Measurements from ENCODE around the gene ATF3.

The ATF3 gene

DNA sequence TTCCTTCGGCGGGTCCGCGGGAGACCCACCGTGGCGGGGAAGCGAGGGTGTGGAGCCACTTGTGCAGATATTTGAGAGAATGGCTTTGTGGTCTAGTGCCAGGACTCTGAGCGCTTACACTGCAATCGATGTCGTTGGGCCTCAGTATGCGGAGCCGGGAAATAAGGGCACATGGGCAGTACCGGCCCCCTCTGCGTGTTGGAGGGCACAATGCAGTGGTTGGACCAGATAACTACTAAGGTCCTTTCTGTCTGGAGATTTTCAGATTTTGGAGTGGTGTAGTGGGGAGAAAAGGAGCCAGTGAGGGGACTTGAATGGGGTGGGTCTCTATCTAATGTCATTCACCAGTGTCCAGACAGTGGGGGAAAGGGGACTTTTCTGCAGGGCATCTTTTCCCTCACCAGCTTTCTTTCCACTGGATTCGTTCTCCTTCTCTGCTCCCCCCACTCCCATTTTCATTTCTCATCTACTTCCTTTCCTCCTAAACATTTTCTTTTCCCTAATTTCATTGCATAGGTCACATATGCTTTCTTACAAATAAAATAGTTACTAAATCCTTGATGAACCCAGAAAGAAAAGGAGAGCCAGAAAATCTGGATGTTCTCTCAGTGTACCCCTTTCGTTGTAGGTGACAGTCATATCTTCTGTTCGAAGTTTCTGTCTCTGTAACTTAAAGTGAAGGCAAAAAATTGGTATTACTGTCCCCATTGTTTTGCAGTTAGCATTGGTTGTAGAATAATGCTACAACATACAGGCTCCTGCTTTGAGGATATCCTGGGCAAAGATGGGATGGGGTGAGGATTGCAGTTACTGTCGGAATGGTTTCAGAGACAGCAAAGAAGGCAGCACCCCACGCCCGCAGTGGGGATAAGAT lies 1.4 kb downstream of the ATF3 start:
- no peak for DNase-seq

DNA sequence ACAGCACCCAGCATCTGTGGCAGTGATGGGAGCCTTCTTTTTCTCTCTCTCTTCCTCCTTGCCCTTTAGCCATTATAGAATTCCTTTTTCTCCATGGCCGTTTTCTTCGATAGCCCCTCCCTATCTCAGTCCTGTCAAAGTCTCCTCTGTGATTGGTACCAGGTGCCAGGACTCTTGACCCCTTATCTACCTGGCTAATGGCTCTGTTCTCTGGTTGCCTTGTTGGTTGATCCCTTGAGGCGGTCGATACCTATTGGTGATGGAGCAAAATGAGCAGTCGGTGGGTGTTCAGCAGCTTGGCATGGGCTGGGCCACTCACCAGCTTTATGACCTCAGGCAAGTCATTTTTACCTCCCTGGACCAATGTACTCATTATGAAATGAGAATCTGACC lies 2.0 kb downstream of the ATF3 start:
- no peak for DNase-seq

DNA sequence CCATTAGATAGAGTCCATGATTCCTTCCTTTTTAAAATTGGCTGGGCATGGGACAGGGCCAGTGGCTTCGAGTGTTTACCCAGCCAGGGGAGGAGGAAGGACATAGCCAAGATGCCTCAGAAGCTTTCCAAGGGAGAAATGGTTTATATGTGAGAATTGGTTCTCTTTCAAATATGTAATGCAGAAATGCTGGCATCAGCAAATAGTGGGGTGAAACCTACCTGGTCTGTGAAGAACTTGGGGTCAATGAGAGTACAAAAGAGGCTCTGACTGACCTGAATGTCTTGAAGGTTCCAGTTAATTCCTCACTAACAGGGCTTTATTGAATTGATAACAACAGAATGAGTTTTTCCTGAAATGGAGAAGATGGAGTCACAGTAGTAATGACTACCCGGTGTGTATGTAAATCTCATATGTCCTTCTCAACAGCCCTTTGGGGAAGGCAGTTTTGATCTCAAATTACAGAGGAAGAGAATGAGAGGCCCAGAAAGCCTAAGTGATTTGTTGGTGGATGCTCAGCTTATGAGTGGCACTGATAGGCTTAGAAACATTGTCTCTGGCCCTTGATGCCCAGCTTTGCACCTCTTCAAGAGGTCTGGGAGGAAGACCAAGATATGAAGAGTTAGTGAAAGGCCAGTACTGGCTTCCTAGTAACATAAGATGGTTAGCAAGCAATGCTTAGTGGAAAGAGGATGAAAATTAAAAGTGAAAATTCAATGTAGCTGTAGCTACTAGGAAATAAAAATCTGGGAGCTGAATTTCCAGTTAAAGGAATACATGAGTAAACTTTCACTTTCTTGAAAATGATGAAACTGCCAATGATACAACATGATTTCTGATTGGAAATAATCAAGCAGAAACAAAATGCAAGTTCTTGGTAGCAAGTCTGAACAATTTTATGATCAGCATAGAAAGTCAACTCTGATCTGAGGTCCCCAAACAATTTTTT lies 2.7 kb downstream of the ATF3 start:
- DNase-seq = no peak

DNA sequence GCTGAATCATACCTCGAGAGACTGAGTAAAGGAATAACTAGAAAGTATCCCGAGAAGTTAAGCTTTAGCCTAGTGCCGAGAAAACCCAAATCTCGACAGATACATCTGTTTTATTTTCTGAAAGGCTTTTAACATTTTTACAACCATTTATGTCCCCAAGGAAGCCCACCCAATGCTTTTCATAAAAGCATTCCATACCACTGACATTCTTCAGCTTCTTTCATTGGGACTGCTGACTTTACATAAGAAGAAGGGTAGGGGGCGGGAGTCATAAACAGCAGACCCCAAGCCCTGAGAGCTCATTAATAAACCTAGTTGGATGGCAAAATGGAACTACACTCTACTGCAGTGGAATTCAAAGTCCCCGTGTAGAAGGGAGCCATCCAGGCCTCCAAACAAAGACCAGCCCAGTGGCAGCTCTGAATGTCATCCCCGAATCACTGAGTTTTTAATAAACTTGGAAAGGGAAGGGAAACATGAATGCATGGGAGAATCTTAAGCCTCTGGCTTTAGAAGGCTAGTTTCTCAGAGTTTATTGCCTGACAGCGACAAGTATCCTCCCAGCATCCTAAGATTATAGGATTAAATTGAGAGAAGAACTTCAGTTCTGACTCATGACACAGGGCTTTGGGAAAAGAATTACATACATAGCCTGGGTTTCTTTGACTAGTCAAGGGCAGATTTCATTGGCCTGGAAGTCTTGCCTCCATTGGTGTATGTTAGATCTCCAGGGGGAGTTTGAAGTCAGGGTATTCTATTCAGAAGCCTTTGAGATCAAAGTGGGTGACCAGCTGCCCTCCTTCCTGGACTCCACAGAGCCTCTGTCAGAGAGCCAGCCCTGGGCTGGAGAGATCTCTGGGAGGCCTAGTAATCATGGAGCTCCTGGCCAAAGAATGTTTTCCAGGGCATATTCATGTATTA lies 3.7 kb downstream of the ATF3 start:
- no peak for DNase-seq

DNA sequence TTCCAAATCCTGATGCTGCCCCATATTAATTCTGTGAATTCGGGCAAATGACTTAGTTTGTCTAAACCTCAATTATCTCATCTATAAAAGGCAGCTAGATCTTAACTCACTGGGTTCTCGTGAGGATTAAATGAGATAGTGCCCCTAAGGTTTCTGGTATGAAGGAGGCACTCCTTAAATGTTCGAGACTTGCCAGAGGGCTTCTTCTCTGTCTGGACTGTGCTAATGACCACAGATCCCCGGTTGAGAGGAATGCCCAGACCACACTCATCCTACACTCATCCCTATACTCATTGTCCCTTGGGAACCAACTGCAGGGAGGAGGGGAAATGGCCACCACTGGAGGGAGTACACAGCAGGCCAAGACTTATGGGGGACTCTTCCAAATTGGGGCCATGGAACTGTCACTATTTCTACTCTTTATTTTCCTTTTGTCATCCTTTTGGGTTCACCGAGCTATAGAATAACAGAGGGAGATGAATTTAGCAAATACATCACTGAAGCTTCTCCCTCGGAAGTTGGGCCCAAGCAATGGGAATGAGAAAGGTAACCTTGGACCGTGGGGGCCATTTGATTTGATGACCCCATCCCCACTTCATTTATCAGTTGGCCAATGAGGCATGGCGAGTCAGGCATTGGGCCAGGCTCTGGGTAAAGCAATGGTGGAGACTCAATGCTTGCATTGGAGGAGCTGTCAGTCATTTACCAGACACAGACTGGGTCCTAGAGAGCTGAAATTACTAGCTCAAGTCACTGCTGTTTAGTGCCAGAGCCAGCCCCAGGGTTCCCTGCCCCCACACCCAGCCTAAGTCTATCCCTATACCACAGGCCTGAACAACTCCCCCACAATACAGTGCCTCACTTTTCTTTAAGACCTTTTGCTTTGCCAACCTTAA lies 5.1 kb downstream of the ATF3 start:
- no peak for DNase-seq

DNA sequence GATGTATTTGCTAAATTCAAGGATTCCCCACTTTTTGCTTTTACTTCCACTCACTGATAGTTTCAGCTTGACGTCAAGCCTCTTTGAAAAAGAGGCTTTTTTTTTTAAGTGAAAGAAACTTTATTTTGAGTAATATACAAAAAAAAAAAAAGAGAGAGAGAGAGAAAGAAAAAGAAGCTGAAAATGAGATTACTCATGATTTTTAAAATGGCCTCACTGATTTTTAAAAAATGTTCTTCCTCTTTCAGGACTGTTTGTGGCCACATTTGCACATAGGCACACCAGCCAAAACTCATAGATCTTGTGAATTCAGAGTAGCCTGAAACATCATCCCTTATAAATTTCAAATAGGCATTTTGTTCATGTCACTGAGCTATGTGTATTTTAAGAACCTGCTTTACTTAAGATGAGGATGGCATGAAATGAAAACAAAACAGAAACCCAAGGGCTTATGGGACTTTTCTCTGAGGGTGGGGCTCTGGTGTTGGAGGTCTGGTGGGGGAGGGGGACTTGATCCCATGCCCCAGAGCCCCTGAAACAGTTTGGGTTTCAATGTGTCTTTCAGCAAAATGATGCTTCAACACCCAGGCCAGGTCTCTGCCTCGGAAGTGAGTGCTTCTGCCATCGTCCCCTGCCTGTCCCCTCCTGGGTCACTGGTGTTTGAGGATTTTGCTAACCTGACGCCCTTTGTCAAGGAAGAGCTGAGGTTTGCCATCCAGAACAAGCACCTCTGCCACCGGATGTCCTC lies 6.1 kb downstream of the ATF3 start:
- DNase-seq = no peak

DNA sequence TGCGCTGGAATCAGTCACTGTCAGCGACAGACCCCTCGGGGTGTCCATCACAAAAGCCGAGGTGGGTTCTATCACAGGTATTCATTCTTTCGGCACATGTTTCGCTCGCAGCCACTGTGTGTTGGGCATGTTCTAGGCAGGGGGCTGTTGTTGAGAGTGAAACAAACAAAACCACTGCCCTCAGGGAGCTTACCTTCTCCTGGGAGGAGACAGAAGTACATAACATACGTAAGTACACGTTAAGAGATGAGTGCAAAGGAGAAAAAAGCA lies 6.6 kb downstream of the ATF3 start:
- no peak for DNase-seq

DNA sequence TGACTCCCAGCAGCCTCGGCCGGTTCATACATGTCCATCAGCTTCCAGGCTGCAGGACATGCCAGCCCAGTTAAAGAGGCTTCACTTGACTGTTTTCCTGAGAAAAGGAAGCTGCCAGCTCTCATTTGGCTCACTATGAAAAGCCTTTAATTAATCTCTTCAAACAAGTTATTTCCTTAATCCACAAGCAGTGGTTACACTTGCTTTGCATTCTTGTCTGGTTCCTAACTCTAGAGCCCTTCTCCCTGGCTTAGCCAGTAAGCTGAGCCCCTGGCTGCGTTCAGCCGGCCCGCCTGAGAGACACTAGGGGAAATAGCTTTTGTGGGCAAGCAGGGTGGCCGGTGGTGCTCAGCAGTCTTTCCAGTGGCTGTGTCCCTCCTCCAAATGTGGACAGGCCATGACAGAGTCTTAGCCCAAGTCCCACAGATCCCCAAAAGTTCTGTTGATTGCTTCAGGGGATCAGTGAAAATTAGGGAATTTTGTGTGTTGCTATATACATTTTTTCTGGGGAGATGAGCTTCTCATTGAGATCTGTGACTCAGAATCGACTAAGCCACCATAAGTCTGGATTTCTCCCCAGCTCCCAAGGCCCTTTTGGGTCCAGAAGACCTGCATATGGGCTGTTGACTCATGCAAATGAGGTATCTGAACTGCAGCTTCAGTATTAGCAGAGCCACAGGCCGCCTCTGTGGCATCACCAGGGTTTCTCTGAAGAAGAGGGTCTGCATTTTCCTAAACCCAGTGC lies 10.1 kb downstream of the ATF3 start:
- no peak for DNase-seq

DNA sequence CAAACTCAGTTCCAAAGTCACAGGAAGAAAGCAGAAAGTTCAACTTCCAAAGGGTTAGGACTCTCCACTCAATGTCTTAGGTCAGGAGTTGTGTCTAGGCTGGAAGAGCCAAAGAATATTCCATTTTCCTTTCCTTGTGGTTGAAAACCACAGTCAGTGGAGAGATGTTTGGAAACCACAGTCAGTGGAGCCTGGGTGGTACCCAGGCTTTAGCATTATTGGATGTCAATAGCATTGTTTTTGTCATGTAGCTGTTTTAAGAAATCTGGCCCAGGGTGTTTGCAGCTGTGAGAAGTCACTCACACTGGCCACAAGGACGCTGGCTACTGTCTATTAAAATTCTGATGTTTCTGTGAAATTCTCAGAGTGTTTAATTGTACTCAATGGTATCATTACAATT lies 11.7 kb downstream of the ATF3 start:
- no peak for DNase-seq

DNA sequence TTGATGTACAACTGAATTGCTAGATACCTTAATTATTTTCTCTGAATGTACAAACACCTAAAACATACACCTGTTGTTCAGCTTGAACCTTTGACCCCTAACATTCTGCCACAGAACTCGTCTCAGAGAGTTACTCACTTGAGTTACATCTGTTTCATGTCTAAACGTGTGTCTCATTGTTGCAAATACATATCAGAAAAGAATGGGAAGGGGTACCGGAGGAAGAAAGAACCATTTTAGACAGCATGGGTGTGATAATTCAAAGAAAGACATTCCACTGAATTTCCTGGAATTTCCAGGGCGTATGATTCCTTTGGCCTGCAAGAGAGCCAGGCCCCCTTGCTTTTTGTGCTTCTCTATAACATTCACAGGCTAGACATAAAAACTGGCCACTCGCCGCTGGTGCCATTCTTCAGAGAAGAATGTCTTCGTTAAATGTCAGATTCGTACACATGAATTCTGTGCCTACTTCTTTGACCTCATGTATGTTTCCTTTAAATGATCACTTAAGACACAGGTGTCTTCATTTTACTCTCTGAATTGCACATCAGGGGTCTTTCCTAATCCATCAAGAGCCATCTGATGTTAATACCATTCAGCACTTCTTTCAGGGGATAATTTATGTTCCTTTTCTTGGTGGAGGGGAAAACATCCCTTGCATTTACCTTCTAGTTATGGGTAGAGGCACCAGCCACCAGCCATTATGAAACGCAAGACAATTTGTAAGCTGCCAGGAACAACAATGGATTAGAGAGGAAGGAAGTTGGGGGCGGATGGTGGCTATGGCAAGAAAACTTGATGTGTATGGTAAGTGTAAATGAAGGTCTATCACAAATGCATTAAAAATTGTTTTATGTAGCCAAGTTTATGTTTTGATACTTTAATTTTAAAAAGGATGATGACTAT lies 12.7 kb downstream of the ATF3 start:
- DNase-seq = no peak

DNA sequence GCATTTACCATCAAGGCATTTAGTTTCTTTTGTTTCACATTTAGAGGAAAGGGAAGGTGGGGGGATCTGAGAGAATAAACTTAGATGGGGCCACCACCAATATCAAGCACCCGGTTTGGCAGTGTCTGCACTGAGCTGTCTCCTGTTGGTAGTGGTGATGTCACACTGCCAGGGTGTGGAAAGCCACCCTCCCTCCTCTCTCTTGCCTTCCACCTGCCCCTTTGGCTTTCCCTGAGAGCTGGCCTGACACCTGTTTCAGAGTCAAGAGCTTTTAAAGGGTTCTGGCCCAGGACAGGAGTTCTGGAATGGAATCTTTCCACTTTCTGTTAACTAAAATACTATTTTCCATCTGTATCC lies 13.4 kb downstream of the ATF3 start:
- DNase-seq = no peak

DNA sequence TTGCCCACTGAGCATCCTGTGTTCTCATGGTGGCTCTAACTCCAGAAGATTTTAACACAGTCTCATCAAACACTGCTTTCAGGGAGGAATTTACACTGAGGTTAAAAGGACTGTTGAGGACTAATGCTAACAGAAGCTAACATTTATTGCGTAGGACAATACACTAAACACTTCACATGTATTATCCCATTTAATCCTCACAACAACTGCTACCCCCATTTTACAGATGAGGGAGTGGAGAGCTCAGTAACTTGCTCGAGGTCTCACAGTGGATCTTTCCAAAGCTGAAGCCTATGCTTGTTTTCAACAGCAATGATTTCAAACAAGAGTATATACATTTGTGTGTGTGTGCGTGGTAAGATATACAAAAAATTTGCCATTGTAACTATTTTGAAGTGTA lies 13.9 kb downstream of the ATF3 start:
- DNase-seq = no peak

DNA sequence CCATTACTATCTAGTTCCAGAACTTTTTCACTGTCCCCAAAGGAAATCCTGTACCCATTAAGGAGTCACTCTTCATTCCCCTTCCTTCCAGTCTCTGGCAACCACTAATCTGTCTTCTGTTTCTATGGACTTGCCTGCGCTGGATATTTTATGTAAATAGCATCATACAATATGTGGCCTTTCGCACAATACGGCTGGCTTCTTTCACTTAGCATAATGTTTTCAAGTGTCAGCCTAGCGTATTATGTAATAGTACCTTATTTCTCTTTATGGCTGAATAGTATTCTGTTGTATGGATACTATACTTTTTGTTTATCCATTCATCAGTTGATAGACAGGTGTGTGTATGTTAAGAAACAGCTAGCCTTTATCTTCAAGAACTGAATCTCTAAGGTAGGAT lies 14.3 kb downstream of the ATF3 start:
- DNase-seq = no peak

DNA sequence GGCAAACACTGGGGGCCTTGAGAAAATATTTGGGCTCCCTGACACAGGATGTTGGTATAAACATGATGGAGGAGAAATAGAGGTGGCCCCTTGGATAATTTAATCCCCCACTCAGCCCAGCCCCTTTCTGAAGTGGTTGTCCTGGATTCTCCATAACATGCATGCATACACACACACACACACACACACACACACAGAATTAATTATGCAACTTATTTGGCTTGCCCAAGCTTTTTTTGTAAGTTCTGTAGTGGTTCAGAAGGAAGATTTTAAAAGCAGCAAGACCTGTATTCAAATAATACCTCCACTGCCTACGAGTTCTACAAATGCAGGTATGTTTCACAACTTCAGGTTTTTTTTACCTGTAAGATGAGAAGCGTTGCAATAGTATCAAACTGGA lies 15.0 kb downstream of the ATF3 start:
- DNase-seq = no peak

DNA sequence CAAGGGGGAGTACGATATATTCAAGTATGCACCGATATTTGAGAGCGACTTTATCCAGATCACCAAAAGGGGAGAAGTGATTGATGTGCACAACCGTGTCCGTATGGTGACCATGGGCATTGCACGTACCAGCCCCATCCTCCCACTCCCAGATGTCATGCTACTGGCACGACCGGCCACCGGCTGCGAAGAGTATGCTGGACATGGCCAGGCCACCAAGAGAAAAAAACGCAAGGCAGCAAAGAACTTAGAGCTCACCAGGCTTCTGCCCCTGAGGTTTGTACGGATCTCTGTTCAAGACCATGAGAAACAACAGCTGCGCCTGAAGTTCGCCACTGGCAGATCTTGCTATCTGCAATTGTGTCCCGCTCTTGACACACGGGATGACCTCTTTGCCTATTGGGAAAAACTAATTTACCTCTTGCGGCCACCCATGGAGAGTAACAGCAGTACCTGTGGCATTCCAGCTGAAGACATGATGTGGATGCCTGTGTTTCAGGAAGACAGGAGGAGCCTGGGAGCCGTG lies 16.5 kb downstream of the ATF3 start:
- DNase-seq = no peak

DNA sequence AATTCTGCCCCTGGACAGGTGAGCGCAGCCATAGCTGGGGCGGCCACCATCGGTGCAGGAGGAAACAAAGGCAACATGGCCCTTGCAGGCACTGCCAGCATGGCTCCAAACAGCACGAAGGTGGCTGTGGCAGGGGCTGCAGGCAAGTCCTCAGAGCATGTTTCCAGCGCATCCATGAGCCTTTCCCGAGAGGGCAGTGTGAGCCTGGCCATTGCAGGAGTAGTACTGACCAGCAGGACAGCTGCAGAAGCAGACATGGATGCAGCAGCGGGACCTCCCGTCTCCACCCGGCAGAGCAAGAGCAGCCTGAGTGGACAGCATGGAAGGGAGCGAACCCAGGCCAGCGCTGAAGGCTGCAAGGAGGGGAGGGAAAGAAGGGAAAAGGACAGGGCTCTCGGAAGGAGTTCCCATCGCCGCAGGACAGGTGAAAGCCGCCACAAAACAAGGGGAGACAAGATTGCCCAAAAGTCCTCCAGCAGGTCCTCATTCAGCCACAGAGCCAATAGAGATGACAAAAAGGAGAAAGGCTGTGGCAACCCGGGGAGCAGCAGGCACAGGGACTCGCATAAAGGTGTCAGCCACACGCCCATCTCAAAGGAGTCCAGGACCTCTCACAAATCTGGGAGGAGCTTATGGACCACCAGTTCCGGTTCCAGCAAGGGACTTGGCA lies 17.4 kb downstream of the ATF3 start:
- DNase-seq = no peak

DNA sequence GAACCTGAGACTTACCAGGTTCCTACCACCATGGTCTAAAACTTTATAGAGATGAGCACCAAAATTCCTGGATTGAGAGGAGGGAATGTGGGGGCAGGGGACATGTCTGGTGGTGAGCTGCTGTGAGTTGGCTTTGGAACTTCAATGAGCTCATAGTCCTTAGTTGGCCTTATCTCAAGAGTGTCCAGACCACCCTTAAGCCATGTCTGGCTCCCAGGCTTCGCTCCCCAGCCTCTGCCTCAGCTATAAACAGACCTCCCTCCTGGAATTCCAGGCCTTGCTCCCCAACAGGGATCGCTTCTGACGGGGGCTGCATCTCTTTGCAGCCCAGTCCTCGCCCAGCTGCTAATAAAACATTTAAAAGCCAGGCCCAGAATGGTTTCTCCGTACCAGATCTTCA lies 19.5 kb downstream of the ATF3 start:
- no peak for DNase-seq

DNA sequence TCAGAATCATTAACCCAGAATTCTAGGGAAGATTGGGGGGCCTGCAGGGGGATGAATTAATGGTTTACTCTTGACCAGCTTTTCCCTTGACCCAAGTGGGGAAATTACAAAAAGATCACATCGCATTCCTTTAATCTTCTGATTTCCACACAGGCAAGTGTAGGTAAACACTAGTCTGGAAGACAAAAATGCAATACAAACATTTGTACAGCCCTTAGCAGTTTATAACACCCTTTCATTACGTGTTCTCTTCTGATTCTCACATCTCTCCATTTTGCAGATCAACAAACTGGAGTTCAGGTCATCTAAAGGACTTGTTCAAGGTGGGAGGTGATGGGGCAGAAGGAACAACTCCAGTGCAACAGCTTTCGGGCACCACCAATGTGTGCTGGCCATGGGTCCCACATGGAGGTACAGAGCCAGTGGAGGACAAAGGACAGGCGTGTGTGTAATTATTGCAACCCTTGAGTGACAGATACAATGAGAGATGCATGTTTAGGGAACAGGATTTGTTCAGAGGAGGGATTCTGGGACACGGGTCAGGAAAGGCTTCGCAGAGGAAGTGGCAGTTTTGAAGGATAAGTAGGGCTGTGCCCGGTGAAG lies 20.4 kb downstream of the ATF3 start:
- no peak for DNase-seq
